Fibroblast of villous mesenchyme (primary cell): ENCODE results near the gene HASPIN. TPM values are rescaled to one million over a fixed set of nuclear protein-coding genes. Genes with fewer than 3 reads are reported as not detected.

Source experiments
- DNase-seq: peaks from one replicate; pipeline ENCODE4 v3.0.0-alpha.2; 2010; ENCODE audit warnings: low read depth
- H3K4me3 ChIP-seq: 2 replicates; pipeline ENCODE4 v1.5.1; 2011; ENCODE audit warnings: low read depth, mild to moderate bottlenecking, low read length
- total RNA-seq: library from RNA; depleted of rRNA; stranded (reverse); fragments of >200 nt; gene quantifications from 2 replicates; pipeline ENCODE4 v1.2.3, GENCODE V29; 2012
- TF ChIP-seq, protein P1 (sequence below): IDR thresholded peaks from 2 replicates; pipeline ENCODE4 v1.5.1; 2012; ENCODE audit warnings: low read depth, mild to moderate bottlenecking, low read length; ENCODE audit not compliant: insufficient read depth

The HASPIN gene
- total RNA-seq, 1 donor = 6.9 TPM

DNA sequence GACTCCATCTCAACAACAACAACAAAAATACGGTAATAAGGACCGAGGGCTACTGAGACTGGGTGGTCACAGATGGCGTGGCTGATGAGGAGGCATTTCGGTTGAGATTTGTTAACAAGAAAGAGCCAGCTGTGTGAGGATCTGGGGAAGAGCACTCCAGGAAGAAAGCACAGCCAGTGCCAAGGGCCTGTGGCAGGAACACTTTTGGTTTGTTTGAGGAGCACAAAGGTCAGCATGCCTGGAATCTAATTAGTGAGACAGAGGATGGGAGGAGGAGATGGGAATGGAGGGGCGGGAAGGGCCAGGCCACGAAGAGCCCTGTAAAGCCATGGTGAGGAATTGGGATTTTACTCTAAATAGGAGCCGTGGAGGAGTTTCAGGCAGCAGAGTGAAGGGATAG is 24.9 kb downstream of the HASPIN start:
- H3K4me3 ChIP-seq = no peak overlapping the region
- DNase-seq = no peak
- TF ChIP-seq, protein P1, sequence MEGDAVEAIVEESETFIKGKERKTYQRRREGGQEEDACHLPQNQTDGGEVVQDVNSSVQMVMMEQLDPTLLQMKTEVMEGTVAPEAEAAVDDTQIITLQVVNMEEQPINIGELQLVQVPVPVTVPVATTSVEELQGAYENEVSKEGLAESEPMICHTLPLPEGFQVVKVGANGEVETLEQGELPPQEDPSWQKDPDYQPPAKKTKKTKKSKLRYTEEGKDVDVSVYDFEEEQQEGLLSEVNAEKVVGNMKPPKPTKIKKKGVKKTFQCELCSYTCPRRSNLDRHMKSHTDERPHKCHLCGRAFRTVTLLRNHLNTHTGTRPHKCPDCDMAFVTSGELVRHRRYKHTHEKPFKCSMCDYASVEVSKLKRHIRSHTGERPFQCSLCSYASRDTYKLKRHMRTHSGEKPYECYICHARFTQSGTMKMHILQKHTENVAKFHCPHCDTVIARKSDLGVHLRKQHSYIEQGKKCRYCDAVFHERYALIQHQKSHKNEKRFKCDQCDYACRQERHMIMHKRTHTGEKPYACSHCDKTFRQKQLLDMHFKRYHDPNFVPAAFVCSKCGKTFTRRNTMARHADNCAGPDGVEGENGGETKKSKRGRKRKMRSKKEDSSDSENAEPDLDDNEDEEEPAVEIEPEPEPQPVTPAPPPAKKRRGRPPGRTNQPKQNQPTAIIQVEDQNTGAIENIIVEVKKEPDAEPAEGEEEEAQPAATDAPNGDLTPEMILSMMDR = no peak

DNA sequence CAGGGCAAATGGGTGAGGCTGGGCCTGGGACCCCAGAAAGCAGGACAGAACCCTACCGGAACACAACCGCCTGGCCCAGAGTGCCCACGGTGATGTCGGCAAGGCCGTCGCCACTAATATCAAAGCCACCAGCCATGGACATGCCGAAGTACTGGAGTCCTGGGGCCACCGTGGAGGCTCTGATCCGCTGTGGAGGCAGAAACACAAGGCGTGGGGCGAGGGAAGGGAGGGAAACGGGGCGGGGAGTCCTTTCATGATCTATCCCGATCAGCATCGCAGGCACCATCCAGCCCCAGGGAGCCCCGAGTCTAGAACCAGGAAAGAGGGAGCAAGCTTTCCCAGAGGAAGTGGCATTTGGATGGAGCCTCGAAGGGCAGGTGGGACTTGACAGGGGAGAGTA is 26.6 kb downstream of the HASPIN start:
- no peak for DNase-seq
- no peak overlapping the region for H3K4me3 ChIP-seq
- TF ChIP-seq, protein P1 = no peak

DNA sequence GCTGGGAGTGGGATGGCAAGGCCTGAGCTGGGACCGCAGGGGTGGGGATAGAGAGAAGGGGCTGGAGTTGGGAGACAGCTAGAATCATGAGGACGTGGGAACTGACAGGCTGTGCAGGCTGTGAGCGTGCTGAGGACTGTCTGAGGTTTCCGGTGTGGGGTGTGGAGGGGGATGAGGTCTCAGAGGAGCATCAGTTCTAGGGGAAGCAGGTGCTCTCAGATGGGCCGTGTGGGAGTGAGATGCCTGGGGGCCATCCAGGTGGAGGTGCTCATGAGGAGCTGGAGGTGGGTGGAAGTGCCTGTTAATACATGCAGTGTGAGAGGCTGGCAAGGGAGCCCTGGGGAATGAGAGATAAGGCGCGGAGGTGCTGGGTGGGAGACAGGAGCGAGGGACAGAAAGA is 27.2 kb downstream of the HASPIN start:
- TF ChIP-seq, protein P1 = no peak
- DNase-seq = no peak
- no peak overlapping the region for H3K4me3 ChIP-seq

DNA sequence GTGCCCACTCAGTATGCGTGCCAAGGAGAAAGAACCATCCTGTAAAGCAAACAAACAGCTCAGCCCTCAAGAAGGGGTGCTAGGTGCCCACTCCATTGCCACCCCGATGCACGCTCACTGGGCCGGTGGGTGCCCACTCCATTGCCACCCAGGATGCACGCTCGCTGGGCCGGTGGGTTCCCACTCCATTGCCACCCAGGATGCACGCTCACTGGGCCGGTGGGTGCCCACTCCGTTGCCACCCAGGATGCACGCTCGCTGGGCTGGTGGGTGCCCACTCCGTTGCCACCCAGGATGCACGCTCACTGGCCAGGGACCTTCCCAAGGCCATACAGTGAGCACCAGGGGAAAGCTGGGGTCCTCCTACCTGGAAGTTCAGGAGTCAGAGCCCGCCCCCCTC is 28.1 kb downstream of the HASPIN start:
- DNase-seq = no peak
- TF ChIP-seq, protein P1 = no peak
- H3K4me3 ChIP-seq = no peak overlapping the region

DNA sequence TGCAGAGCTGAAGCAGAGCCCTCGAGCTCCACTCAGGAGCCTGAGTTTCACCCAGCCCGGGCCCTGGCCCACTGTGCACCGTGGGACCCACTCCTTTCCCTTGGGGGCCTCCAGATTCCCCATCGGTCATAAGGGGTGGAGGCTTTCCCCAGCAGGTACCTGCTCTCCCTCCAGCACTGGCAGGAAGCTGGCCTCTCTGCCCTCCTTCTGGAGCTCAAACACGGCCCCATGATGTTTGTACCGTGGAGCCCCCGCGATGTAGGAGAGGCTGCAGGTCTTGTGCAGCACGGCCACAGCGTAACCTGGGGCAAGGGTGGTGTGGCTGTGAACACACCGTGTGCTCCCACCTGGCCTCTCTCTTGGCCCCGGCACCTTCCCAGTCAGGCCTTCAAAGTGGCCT is 29.9 kb downstream of the HASPIN start:
- H3K4me3 ChIP-seq = no peak overlapping the region
- DNase-seq = no peak
- TF ChIP-seq, protein P1 = no peak

DNA sequence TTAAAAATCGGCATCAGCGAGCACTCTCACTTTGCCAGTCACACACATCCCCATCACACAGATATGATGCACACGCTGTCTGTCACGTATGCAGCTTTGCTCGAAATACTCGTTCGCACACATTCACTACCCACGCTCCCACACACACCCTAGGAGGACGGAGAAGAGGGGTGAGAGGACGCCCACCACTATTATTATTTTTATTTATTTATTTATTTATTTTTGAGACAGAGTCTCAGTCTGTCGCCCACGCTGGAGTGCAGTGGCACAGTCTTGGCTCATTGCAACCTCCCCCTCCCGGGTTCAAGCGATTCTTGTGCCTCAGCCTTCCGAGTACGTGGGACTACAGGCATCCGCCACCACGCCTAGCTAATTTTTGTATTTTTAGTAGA is 30.4 kb downstream of the HASPIN start:
- TF ChIP-seq, protein P1 = no peak
- DNase-seq = no peak
- no peak overlapping the region for H3K4me3 ChIP-seq

DNA sequence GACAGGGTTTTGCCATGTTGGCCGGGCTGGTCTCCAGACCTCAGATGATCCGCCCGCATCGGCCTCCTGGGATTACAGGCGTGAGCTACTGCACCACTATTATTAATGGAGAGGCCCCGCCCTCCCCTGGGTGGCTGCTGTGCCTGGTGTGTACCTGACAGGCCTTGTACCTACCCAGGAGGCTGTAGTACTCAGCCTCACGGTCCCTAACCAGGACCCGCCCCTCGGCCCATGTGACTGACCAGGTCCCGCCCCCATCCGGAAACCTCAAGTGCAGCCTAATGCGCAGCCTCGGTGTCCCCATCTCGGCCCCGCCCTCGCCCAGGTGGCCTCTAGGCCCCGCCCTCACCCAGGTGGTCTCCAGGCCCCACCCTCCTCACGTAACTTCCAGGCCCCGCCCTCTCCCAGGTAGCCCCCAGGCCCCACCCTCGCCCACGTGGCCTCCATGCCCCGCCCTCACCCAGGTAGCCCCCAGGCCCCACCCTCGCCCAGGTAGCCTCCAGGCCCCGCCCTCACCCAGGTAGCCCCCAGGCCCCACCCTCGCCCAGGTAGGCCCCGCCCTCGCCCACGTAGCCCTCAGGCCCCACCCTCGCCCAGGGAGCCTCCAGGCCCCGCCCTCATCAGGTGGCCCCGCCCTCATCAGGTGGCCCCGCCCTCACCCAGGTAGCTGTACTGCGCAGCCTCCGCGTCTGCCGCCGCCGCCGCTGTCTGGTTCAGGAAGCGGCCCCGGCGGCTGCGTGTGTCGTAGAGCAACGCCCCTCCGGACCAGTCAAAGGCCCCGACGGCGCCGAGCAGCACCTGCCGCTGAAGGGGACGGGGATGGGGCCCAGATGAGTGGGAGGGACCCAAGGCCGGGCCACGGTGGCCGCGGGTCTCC is 31.0 kb downstream of the HASPIN start:
- TF ChIP-seq, protein P1 = no peak
- H3K4me3 ChIP-seq = no peak overlapping the region
- no peak for DNase-seq
